K562 (cell line): Measurements from ENCODE around the gene GAB2. TPM values are rescaled to one million over a fixed set of nuclear protein-coding genes. Genes with fewer than 3 reads are reported as not detected.

Experiments
- polyA plus RNA-seq, 8 experiments: library from polyadenylated mRNA; depleted of rRNA in 4 of 8; stranded (reverse) in 5 of 8; unstranded in 3 of 8; fragments of >200 nt; fragmentation: Nextera tagmentation in 2 of 8; fragmentation: Illumina TruSeq in 1 of 8; extraction: Ambion mirVana in 2 of 8; extraction: Trizol in 1 of 8; gene quantifications; 2 replicates each; pipeline versions ENCODE4 v1.2.1 to v1.2.3, GENCODE V29; 2011 to 2014; ENCODE audit warnings: inconsistent platforms in 1 of 8, missing spikeins in 1 of 8
- total RNA-seq, 7 experiments: library from RNA; depleted of rRNA in 6 of 7; stranded (reverse); fragments of >200 nt in 6 of 7; fragmentation: Illumina TruSeq in 2 of 7; extraction: Trizol in 2 of 7; gene quantifications; 2 replicates each; pipeline versions ENCODE4 v1.2.1 to v1.2.3, GENCODE V29; 2011 to 2021; ENCODE audit warnings: low replicate concordance in 1 of 7
- TF ChIP-seq, protein P1 (sequence below), 2 experiments: fragments of 450-650 bp; IDR thresholded peaks; 2 replicates each; pipeline ENCODE4 v1.6.1; 2016; ENCODE audit warnings: mild to moderate bottlenecking in 2 of 2, borderline replicate concordance in 1 of 2, low read depth in 1 of 2, moderate library complexity in 1 of 2

GAB2 gene
- total and polyA plus RNA-seq, 9 of the 15 experiments (the other 6 are each of a cell fraction or from before 2014, with no cell fraction given): 2.3 to 35.2 (median 16.1) TPM

- TF ChIP-seq, protein P1, sequence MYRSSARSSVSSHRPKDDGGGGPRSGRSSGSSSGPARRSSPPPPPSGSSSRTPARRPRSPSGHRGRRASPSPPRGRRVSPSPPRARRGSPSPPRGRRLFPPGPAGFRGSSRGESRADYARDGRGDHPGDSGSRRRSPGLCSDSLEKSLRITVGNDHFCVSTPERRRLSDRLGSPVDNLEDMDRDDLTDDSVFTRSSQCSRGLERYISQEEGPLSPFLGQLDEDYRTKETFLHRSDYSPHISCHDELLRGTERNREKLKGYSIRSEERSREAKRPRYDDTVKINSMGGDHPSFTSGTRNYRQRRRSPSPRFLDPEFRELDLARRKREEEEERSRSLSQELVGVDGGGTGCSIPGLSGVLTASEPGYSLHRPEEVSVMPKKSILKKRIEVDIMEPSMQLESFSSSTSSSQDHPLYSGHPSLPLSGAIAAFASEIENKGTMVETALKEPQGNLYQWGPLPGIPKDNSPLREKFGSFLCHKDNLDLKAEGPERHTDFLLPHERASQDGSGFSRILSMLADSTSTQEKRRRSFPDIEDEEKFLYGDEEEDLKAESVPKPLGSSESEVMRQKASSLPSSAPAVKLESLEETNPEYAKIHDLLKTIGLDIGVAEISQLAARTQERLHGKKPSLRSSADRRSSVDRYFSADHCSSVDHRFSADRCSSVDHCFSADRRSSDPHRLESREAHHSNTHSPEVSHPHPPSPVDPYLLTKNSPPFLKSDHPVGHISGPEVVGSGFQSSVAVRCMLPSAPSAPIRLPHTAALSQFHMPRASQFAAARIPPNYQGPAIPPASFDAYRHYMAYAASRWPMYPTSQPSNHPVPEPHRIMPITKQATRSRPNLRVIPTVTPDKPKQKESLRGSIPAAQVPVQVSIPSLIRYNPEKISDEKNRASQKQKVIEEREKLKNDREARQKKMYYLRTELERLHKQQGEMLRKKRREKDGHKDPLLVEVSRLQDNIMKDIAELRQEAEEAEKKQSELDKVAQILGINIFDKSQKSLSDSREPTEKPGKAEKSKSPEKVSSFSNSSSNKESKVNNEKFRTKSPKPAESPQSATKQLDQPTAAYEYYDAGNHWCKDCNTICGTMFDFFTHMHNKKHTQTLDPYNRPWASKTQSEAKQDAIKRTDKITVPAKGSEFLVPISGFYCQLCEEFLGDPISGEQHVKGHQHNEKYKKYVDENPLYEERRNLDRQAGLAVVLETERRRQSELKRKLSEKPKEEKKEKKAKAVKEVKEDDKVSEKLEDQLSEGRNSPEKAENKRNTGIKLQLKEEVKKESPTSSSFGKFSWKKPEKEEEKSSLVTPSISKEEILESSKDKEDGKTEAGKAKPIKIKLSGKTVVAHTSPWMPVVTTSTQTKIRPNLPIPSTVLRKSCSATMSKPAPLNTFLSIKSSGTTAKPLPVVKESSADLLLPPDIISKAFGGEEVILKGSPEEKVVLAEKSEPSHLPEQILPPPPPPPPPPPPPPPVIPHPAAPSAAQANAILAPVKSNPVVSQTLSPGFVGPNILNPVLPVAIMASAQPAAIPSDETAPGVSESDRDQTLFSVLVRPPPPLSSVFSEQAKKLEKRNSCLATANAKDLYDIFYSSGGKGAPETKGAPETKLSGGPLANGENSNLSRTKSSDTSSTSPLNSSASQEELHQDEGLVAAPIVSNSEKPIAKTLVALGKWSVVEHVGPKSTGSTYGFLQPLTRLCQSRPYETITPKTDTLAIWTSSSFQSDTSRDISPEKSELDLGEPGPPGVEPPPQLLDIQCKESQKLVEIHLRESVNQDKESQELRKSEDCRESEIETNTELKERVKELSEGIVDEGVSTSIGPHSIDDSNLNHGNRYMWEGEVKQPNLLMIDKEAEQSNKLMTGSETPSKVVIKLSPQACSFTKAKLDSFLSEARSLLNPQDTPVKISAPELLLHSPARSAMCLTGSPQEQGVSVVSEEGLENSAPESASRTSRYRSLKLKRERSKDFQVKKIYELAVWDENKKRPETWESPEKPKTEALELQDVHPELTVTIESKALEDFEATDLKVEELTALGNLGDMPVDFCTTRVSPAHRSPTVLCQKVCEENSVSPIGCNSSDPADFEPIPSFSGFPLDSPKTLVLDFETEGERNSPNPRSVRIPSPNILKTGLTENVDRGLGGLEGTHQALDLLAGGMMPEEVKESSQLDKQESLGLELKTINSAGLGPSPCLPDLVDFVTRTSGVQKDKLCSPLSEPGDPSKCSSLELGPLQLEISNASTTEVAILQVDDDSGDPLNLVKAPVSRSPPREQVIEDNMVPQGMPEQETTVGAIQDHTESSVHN (IDR thresholded peaks at IDR 0.05; ENCODE audit: borderline replicate concordance in 1 of 2, low read depth in 1 of 2): no peak
Observed at GRCh38 chr11:78298291-78298771, 119.3 kb downstream of the GAB2 start (continued).
